T-cell (primary cell): ENCODE measurements around the gene CACNA2D4. TPM values are rescaled to one million over a fixed set of nuclear protein-coding genes. Genes with fewer than 3 reads are reported as not detected.

Source experiments
- ATAC-seq, 4 experiments: fragments of 200-7000 bp in 3 of 4; fragments of 150-1000 bp in 1 of 4; cut with Tn5 transposase; replicated peaks in 1 of 4; 1 replicate in 3 of 4; 2 replicates in 1 of 4; pipeline ENCODE4 v1.10.0; 2021; ENCODE audit warnings: moderate library complexity in 3 of 4, mild to moderate bottlenecking in 2 of 4, moderate number of reproducible peaks in 1 of 4
- CTCF ChIA-PET, 2 donors: fragments of 300-600 bp; sonication (Branson Sonifier 250); formaldehyde crosslinking; loops; one replicate each; lab custom pipeline; 2022; ENCODE audit warnings: antibody characterized with exemption in 2 of 2; lab: Charles Lee
- POLR2A ChIA-PET, 2 donors: fragments of 300-600 bp; sonication (Branson Sonifier 250); formaldehyde crosslinking; loops; one replicate each; lab custom pipeline; 2022; ENCODE audit warnings: antibody characterized with exemption in 2 of 2; lab: Charles Lee
- DNase-seq, 35 experiments: peaks; one replicate each; pipeline versions ENCODE4 v3.0.0 to v3.0.0-alpha.2; 2013 to 2023
- H3K27ac ChIP-seq: one replicate; pipeline ENCODE4 v1.5.1; 2013; ENCODE audit warnings: low read length
- H3K27me3 ChIP-seq, 2 experiments: replicated peaks in 1 of 2; 1 replicate in 1 of 2; 2 replicates in 1 of 2; pipeline versions ENCODE4 v1.6.1 to v1.7.0; 2013; ENCODE audit warnings: low read length in 1 of 2, mixed read lengths in 1 of 2; ENCODE audit not compliant: control insufficient read depth in 2 of 2, insufficient read depth in 2 of 2; ENCODE audit errors: extremely low read depth in 1 of 2
- H3K36me3 ChIP-seq, 2 donors: 1 replicate in 1 of 2; 2 replicates in 1 of 2; pipeline versions ENCODE4 v1.6.1 to v1.7.0; 2013; ENCODE audit warnings: low read length in 1 of 2; ENCODE audit not compliant: control insufficient read depth in 2 of 2, insufficient read depth in 1 of 2; ENCODE audit errors: extremely low read depth in 1 of 2
- H3K4me1 ChIP-seq, 2 experiments: 1 replicate in 1 of 2; 2 replicates in 1 of 2; pipeline versions ENCODE4 v1.6.1 to v1.7.0; 2013; ENCODE audit warnings: low read length in 2 of 2, mixed read lengths in 1 of 2; ENCODE audit not compliant: insufficient read depth in 2 of 2, control insufficient read depth in 1 of 2; ENCODE audit errors: extremely low read depth in 1 of 2
- H3K4me3 ChIP-seq, 2 donors: 1 replicate in 1 of 2; 2 replicates in 1 of 2; pipeline versions ENCODE4 v1.5.1 to v1.7.0; 2013; ENCODE audit warnings: mild to moderate bottlenecking in 2 of 2, low read length in 1 of 2, moderate library complexity in 1 of 2; ENCODE audit not compliant: control insufficient read depth in 1 of 2; ENCODE audit errors: extremely low read depth in 1 of 2
- H3K9me3 ChIP-seq: 2 replicates; pipeline ENCODE4 v1.7.0; 2013
- H3K27ac Mint-ChIP-seq, 2 donors: one replicate each; pipeline ENCODE4 v1.8.0; 2020 to 2021; ENCODE audit warnings: mild to moderate bottlenecking in 2 of 2, mixed read lengths in 2 of 2
- H3K27me3 Mint-ChIP-seq, 2 donors: one replicate each; pipeline ENCODE4 v1.8.0; 2021 to 2022; ENCODE audit warnings: mixed read lengths in 2 of 2
- H3K36me3 Mint-ChIP-seq: one replicate; pipeline ENCODE4 v1.8.0; 2021; ENCODE audit warnings: mixed read lengths
- H3K4me1 Mint-ChIP-seq, 3 donors: one replicate each; pipeline ENCODE4 v1.8.0; 2020 to 2022; ENCODE audit warnings: mixed read lengths in 3 of 3, mild to moderate bottlenecking in 1 of 3
- H3K4me3 Mint-ChIP-seq, 3 donors: one replicate each; pipeline ENCODE4 v1.8.0; 2020 to 2022; ENCODE audit warnings: mild to moderate bottlenecking in 3 of 3, mixed read lengths in 3 of 3, moderate library complexity in 3 of 3
- H3K9me3 Mint-ChIP-seq, 3 donors: one replicate each; pipeline ENCODE4 v1.8.0; 2020 to 2022; ENCODE audit warnings: mixed read lengths in 3 of 3
- WGBS: methylation state at CpG from one replicate; pipeline ENCODE4 v1.1.5; 2013; ENCODE audit warnings: missing lambda C conversion rate; ENCODE audit not compliant: insufficient coverage; 5-methylcytosine and 5-hydroxymethylcytosine counted together
- total RNA-seq, 35 experiments: library from RNA in 6 of 35; stranded (reverse) in 6 of 35; fragments of 120-200 nt in 1 of 35; gene quantifications; one replicate each; pipeline versions ENCODE4 v1.2.1 to v1.2.4 and lab custom pipeline; 2013 to 2026

Gene CACNA2D4
- total RNA-seq, 5 donors from 2014 or later (not counting 1 experiment from before 2014, with no cell fraction given), result 10.2 to 14.8 (median 12.1) TPM

DNA sequence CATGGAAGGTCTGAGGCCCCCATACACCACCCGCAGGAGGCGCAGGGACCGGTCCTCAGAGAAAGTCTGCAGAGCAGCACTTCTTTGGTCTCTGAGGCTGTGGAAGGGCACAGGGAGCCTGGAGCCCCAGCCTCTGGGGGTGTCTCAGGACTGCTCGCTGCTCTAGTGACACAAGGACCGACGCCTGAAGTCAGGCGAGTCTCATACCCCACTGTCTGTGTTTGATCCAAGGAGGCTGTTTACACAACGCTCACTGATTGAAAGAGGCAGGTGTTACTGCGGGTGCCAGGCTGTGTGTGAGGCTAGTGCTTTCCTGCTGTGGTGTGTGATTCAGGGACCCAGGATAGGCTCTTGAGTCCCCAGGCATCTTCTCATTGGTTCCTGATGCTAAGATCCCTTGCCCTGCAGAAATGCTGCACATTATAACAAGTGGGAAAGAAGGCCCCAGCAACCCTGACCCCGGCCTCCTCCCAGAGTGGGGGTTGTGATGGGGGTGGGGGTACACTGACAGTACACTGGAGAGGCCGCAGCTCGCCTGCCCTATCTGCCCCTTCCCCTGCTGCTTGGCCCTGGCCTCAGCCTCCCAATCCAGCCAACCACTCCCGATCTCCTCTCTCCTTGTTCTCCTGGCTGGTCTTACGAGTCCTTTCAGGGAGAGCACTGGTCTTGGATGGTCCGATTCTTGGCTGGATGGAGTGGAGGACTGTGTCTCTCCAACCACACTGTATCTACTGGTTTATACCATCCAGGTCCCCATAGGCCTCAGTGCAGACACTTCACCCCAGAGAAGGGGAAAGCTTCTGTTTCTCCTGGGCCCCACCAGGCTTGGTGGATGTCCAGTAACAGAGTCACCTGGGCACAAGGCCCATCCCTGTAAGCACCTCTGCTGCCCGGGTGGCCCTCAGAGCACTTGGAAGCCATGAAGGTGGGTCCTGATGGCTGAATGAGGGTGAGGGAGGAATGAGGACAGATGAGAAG, 6.6 kb downstream of the CACNA2D4 start:
- 93% methylated on average over 4 of the region's 16 CpGs for WGBS
- H3K27me3 Mint-ChIP-seq, result peaks cover 7 to 17% of the 10 kb centered on the region in 2 donors
- H3K4me3 Mint-ChIP-seq, result no peak overlapping the region
- H3K27ac ChIP-seq, result no peak overlapping the region
- peaks cover 0 to 9% (median under 1%) of the 10 kb centered on the region in 3 donors for H3K9me3 Mint-ChIP-seq
- no peaks in the 10 kb centered on the region for H3K36me3 Mint-ChIP-seq
- H3K4me1 Mint-ChIP-seq, result peaks cover 23 to 31% (median 25%) of the 10 kb centered on the region in 3 donors
- POLR2A ChIA-PET, result no interaction called here
- H3K4me1 ChIP-seq, result peaks cover 9 to 34% of the 10 kb centered on the region in 2 experiments
- DNase-seq (peak in 3 of 35 experiments; percentile 0 to 20 (median 7)), ATAC-seq (no peak)
- H3K36me3 ChIP-seq, result no peaks in the 10 kb centered on the region
- H3K27me3 ChIP-seq, result peaks cover 0 to 32% of the 10 kb centered on the region in 2 experiments
- H3K4me3 ChIP-seq, result no peak overlapping the region
- H3K27ac Mint-ChIP-seq, result no peak overlapping the region
- CTCF ChIA-PET, result no interaction called here
- no peaks in the 10 kb centered on the region for H3K9me3 ChIP-seq

- Histone ChIP-seq H3K4me1 (peaks cover 0 to 20% of the 10 kb centered on the region in 2 experiments), H3K9me3 (no peaks in the 10 kb centered on the region), H3K27ac (no peak overlapping the region), H3K4me3 (no peak overlapping the region), H3K36me3 (no peaks in the 10 kb centered on the region), H3K27me3 (peaks cover 0 to 25% of the 10 kb centered on the region in 2 experiments)
- H3K27ac Mint-ChIP-seq, result no peak overlapping the region
- peaks cover 7 to 14% of the 10 kb centered on the region in 2 donors for H3K27me3 Mint-ChIP-seq
- POLR2A ChIA-PET, result interaction anchor here in 1 of 2 donors (0.6 kb wide), 1 partner anchor 12 kb away, joined by 3 read pairs; no protein-coding TSS in a partner anchor
- CTCF ChIA-PET, result no interaction called here
- no CpG with 5 or more reads among the region's 3 CpGs for WGBS
- peaks cover 3 to 22% (median 11%) of the 10 kb centered on the region in 3 donors for H3K9me3 Mint-ChIP-seq
- H3K4me3 Mint-ChIP-seq, result no peak overlapping the region
- peaks cover 11 to 18% (median 14%) of the 10 kb centered on the region in 3 donors for H3K4me1 Mint-ChIP-seq
- DNase-seq (no peak), ATAC-seq (no peak)
- H3K36me3 Mint-ChIP-seq, result no peaks in the 10 kb centered on the region
These were observed 8.0 kb downstream of the CACNA2D4 start for GRCh38 chr12:1910468-1910867.

DNA sequence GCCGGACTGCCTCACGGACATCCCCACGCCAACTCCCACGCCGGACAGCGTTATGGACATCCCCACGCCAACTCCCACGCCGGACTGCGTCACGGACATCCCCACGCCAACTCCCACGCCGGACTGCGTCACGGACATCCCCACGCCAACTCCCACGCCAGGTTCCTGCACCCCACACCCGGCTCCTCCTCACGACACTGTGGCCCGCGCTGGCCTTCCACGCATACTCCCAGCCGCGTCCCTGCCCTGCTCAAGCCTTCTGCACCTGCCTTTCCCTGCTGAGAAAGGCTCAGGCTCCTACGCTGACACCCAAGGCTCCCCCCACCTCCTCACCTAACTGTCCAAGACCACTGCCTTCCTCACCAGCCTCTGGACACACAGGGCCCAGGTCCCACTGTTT, 9.7 kb downstream of the CACNA2D4 start:
- Histone ChIP-seq H3K27me3 (peaks cover 0 to 25% of the 10 kb centered on the region in 2 experiments), H3K4me1 (peaks cover 0 to 10% of the 10 kb centered on the region in 2 experiments), H3K36me3 (no peaks in the 10 kb centered on the region), H3K9me3 (peaks cover 3% of the 10 kb centered on the region), H3K27ac (no peak overlapping the region), H3K4me3 (no peak overlapping the region)
- H3K4me1 Mint-ChIP-seq, result peaks cover 4 to 11% (median 5%) of the 10 kb centered on the region in 3 donors
- POLR2A ChIA-PET, result no interaction called here
- DNase-seq (peak in 1 of 35 experiments; percentile 0), ATAC-seq (no peak)
- no peak overlapping the region for H3K27ac Mint-ChIP-seq
- peak overlapping the region in 1 of 3 donors; percentile 56 for H3K4me3 Mint-ChIP-seq
- no peaks in the 10 kb centered on the region for H3K36me3 Mint-ChIP-seq
- CTCF ChIA-PET, result no interaction called here
- peaks cover 7 to 12% of the 10 kb centered on the region in 2 donors for H3K27me3 Mint-ChIP-seq
- peaks cover 7 to 34% (median 19%) of the 10 kb centered on the region in 3 donors for H3K9me3 Mint-ChIP-seq
- 95% methylated on average over 13 of the region's 26 CpGs for WGBS

GRCh38 chr12:1907652-1908611, 10.5 kb downstream of the CACNA2D4 start:
- Histone ChIP-seq H3K36me3 (no peaks in the 10 kb centered on the region), H3K27me3 (peaks cover 0 to 25% of the 10 kb centered on the region in 2 experiments), H3K4me3 (no peak overlapping the region), H3K27ac (no peak overlapping the region), H3K4me1 (peaks cover 0 to 10% of the 10 kb centered on the region in 2 experiments), H3K9me3 (peaks cover 3% of the 10 kb centered on the region)
- H3K27ac Mint-ChIP-seq, result no peak overlapping the region
- ATAC-seq, result peak; percentile 16 to 72 (median 35)
- H3K9me3 Mint-ChIP-seq, result peaks cover 12 to 43% (median 25%) of the 10 kb centered on the region in 3 donors
- peaks cover 7 to 12% of the 10 kb centered on the region in 2 donors for H3K27me3 Mint-ChIP-seq
- ChIA-PET POLR2A (no interaction called here), CTCF (no interaction called here)
- WGBS, result 56% methylated on average over 54 of the region's 67 CpGs
- H3K36me3 Mint-ChIP-seq, result no peaks in the 10 kb centered on the region
- DNase-seq, result peak in 18 of 35 experiments; percentile 1 to 36 (median 23)
- H3K4me1 Mint-ChIP-seq, result peaks cover 4 to 11% (median 5%) of the 10 kb centered on the region in 3 donors
- peak overlapping the region; percentile 66 to 80 (median 66) for H3K4me3 Mint-ChIP-seq

DNA sequence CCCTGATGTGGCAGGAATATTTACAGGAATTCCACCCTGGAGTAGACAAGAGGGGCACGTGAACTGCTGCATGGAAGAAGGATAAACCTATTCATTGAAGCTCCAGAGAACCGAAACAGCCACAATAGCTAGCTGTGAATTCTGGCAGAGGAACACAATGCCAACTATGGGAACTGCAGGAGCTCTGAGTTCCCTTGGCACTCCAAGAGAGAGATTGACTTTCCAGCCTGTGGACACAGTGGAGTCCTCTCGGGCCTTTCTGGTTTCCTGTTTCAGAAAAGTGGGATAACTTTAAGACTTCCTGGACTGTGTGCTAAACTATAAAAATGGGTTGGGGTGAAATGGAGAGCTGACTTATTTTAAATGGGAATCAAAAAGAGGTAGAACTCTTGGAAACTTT, 11.9 kb downstream of the CACNA2D4 start:
- POLR2A ChIA-PET, result no interaction called here
- Histone ChIP-seq H3K27me3 (peaks cover 0 to 15% of the 10 kb centered on the region in 2 experiments), H3K4me1 (peaks cover 0 to 10% of the 10 kb centered on the region in 2 experiments), H3K36me3 (no peaks in the 10 kb centered on the region), H3K27ac (no peak overlapping the region), H3K4me3 (no peak overlapping the region), H3K9me3 (peaks cover 3% of the 10 kb centered on the region)
- WGBS, result 100% methylated on average over 1 of the region's 3 CpGs
- peaks cover 11 to 13% of the 10 kb centered on the region in 2 donors for H3K27me3 Mint-ChIP-seq
- H3K4me1 Mint-ChIP-seq, result peaks cover 4 to 11% (median 5%) of the 10 kb centered on the region in 3 donors
- ATAC-seq, result no peak
- peak overlapping the region in 1 of 3 donors; percentile 80 for H3K4me3 Mint-ChIP-seq
- CTCF ChIA-PET, result interaction anchor here in 1 of 2 donors (0.6 kb wide), 1 partner anchor 339 kb away, joined by 3 read pairs; no protein-coding TSS in a partner anchor
- no peaks in the 10 kb centered on the region for H3K36me3 Mint-ChIP-seq
- H3K9me3 Mint-ChIP-seq, result peaks cover 16 to 55% (median 35%) of the 10 kb centered on the region in 3 donors
- no peak overlapping the region for H3K27ac Mint-ChIP-seq
- peak in 1 of 35 experiments; percentile 2 for DNase-seq
